HG02642 (cell line): ENCODE data around the gene IL17D.
"Not testable (repeated sequence)": the region's sequence is repeated elsewhere in the genome, so short reads cannot be mapped to it uniquely, and the experiment has no call there.

Source experiments
- ATAC-seq: cut with Tn5 transposase; IDR thresholded peaks from one replicate; pipeline ENCODE4 v1.9.1; 2021; ENCODE audit warnings: mild to moderate bottlenecking; ENCODE audit not compliant: unreplicated experiment, poor library complexity

Gene IL17D

DNA sequence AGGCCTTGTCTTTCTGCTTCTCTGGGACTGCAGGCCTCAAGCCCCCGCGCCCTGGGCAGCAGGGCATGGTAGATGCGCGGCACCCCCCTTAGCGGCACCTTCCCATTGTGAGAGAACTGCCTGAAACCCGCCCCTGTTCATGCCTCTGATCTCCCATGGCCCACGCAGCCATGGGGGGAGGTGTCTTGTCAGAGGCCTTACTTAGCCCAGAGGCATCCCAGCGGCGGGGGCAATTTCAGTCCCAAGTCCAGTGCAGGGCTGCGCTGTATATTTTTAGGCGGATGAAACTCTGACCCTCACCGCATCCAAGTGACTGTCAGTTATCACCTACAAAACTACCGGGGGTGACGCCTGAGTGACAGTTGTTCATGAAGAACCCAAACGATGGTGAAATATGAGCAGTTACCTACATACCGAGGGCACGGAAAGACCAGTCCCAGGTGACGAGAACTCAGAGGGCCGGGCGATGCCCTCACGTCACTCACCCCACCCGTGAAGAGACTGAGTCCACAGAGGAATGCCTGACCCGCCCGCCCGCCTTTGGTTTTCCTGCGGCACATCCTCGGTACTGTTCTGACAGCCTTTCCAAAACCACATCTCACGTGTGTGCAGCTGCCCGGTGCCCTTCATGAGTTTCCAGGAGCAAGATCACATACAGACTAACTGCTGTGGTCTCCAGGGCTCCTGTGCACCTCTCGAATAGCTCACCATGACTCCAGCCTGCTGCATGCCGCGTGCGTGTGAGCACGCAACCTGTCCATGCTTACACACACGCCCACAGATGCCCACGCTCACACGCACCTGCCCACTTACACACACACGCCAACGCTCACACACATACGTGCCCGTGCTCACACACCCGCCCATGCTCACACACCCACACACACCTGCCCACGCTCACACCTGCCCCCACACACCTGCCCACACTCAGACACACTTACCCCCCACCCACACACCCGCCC, 14.4 kb downstream of the IL17D start:
- no peak for ATAC-seq

DNA sequence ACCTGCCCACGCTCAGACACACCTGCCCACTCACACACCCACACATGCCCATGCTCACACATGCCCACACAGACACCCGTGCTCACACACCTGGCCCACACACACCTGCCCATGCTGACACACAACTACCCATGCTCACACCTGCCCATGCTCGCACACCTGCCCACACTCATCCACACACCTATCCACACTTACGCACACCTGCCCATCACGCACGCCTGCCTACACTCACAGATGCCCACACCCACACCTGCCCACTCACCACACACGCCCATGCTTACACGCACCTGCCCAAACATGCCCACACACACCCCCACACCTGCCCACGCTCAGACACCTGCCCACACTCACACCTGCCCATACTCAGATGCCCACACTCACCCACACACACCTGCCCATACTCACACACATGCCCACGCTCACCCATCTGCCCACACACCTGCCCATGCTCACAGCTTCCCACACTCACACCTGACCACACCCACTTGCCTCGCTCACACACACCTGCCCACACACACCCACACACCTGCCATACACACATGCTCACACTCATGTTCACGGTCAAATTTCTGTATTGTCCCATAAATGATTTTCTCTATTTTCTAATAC, 15.6 kb downstream of the IL17D start:
- ATAC-seq, result no peak

DNA sequence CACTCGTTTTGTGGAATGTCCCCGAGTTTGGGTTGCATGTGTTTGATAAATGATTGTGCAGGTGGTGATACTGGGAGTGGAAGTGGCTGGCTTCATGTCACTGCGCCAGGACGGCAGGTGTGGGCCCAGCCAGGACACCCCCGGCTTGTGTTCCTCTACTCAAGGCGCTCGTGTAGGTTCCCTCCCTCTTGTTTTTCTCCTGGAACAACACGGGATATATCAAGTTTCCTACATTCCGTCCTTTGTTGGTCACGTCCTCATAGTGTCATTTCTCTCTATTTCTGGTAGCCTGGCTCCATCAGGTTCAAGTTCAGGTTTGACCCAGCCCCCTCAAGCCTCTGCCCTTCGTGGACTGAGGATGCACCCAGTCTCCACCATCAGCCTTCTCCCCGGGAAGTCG, 16.3 kb downstream of the IL17D start:
- no peak for ATAC-seq

DNA sequence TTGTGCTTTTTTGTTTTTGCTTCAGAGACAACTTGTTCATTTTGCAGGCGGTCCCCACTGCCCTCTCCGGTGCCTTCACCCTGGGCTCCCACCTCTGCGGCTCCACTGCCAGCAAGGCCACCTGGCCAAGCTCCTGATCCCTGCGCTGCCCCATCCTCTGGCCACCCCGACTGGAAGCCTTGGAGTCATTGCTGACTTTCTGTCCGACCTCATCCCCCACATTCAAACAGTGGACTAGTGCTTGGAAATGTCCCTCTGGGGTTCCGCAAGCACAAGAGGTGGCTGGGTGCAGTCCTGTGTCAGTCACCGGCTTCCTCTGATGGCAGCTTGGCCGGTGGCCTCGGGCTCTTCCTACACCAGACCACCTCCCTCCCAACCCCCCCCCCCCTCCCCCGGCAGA, 17.0 kb downstream of the IL17D start:
- ATAC-seq, result no peak

DNA sequence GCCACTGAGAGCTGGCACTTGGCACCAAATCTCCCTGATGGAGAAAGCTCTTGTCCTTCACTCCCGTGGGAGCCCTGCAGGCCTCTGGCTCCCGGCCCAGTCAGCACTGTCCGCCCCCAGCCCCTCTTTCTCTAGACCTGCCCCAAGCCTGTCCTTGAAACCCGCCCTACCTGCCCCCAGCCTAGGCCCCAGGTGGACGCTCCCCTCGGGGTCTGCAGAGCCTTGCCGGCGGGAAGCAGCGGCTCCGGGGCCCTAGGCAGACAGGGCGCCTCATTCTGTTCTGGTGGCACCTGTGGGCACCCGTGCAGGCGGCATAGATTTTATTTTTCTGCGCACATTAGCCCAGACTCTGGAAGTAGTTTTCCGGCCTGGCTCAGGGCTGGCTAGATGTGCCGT, 17.6 kb downstream of the IL17D start:
- no peak for ATAC-seq

DNA sequence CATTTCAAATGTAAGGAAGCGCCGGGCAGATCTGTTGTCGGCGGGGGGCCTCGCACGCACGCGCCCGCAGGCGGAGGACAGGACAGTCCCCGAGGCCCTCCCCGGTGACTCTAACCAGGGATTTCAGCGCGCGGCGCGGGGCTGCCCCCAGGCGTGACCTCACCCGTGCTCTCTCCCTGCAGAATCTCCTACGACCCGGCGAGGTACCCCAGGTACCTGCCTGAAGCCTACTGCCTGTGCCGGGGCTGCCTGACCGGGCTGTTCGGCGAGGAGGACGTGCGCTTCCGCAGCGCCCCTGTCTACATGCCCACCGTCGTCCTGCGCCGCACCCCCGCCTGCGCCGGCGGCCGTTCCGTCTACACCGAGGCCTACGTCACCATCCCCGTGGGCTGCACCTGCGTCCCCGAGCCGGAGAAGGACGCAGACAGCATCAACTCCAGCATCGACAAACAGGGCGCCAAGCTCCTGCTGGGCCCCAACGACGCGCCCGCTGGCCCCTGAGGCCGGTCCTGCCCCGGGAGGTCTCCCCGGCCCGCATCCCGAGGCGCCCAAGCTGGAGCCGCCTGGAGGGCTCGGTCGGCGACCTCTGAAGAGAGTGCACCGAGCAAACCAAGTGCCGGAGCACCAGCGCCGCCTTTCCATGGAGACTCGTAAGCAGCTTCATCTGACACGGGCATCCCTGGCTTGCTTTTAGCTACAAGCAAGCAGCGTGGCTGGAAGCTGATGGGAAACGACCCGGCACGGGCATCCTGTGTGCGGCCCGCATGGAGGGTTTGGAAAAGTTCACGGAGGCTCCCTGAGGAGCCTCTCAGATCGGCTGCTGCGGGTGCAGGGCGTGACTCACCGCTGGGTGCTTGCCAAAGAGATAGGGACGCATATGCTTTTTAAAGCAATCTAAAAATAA, 18.2 kb downstream of the IL17D start:
- no peak for ATAC-seq

- ATAC-seq, result no peak
These were observed 24.4 kb downstream of the IL17D start for GRCh38 chr13:20727856-20728255.

- no peak for ATAC-seq
These were observed 25.2 kb downstream of the IL17D start for GRCh38 chr13:20728579-20729311.

DNA sequence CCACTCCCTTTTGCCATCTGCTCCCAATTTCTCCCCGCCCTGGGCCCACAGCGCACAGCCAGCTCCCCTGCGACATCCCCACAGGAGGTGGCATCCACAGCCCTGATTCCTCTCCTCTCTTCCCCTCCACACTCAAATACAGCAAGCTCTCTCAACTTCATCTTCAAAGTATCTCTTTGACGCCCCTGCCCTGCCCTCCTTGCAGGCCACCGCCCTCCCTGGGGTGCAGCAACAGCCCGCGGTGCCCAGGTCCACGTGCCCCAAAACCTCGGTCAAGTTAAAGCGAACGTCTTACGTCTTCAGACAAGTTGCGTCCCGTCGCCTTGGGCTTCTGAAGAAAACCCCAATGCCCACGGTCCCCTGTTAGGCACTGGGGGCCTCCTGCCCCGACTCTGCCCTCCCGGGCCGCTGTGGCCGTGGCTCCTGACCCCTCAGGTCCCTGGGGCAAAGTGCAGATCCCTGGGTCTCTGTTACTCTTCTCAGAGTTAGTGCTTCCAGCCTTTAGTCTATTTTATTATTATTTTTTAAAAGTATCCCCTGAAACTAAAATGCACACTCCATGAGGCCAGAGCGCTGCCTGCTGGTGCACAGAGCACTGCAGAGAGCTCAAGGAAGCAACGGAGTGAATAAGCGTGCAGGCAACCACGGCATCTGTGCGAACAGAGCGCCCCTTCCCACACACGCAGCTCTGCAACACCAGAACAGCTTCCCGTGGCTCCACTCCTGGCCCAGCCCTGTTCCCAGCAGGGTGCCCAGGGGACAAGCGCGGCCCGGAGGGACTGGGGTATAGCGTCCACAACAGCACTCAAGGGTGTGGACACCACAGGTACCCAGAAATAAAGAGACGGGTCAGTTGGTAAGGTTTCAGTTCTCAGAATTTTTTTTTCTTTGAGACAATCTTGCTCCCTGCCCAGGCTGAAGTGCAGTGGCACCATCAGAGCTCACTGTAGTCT, 26.4 kb downstream of the IL17D start:
- no peak for ATAC-seq

DNA sequence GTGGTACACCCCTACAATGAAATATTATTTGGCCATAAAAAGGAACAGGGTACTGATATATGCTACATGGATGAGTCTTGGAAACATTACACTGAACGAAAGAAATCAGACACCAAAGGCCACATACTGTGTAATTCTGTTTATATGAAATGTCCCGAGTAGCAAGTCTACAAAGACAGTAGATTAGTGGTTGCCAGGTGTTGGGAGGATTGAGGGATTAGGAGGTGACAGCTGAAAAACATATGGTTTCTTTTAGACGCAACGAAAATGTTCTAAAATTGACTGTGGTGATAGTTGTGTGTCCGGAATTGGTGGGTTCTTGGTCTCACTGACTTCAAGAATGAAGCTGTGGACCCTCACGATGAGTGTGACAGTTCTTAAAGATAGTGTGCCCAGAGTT, 35.1 kb downstream of the IL17D start:
- no peak for ATAC-seq

DNA sequence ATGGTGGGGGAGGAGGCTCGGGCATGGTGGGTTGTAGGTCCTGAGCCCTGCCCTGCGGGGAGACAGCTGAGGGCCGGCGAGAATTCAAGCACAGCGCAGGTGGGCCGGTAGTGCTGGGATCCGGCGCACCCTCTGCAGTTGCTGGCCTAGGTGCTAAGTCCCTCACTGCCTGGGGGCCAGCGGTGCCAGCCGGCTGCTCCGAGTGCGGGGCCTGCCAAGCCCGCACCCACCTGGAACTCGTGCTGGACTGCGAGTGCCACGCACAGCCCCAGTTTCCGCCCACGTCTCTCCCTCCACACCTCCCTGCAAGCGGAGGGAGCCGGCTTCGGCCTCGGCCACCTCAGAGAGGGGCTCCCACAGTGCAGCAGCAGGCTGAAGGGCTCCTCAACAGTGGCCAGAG, 36.5 kb downstream of the IL17D start:
- ATAC-seq, result no peak

DNA sequence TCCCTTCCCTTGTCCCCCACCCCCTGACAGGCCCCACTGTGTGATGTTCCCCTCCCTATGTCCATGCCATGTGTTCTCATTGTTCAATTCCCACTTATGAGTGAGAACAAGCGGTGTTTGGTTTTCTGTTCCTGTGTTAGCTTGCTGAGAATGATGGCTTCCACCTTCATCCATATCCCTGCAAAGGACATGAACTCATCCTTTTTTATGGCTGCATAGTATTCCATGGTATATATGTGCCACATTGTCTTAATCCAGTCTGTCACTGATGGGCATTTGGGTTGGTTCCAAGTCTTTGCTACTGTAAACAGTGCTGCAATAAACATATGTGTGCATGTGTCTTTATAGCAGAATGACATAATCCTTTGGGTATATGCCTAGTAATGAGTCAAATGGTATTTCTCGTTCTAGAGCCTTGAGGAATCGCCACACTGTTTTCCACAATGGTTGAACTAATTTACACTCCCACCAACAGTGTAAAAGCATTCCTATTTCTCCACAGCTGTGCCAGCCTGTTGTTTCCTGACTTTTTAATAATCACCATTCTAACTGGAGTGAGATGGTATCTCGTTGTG, 40.4 kb downstream of the IL17D start:
- not testable (repeated sequence) for ATAC-seq

GRCh38 chr13:20749377-20749776, 45.9 kb downstream of the IL17D start:
- no peak for ATAC-seq

GRCh38 chr13:20754009-20754408, 50.5 kb downstream of the IL17D start:
- no peak for ATAC-seq

DNA sequence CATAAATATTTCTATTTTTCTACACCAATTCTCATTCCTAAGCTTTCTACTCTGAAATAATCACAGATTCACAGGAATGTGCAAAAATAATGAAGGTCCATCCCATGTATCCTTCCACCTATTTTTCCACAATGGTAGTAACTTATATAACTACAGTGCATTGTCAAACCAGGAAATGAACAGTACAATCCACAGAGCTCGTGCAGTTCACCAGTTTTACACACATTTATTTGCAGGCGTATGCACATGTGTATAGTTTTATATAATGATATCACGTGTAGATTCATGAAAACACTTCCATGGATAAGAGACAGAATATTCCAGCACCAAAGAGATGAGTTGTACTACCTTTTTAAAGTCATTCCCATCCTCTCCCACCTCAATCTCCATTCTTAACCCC, 57.4 kb downstream of the IL17D start:
- no peak for ATAC-seq

GRCh38 chr13:20767309-20767943, 63.9 kb downstream of the IL17D start:
- no peak for ATAC-seq

GRCh38 chr13:20769091-20769490, 65.6 kb downstream of the IL17D start:
- no peak for ATAC-seq

- ATAC-seq, result no peak
These were observed 66.3 kb downstream of the IL17D start for GRCh38 chr13:20769834-20770233.
